Spleen (tissue), 7 donors: ENCODE measurements around the gene MECR.

Experiments used
- CTCF ChIP-seq, 11 experiments: fragments of 200-600 bp in 7 of 11; fragments of 450-650 bp in 4 of 11; sonication (generic) in 4 of 11; IDR thresholded peaks in 8 of 11; conservative IDR thresholded peaks in 3 of 11; 1 replicate in 7 of 11; 2 replicates in 4 of 11; pipeline versions ENCODE4 v1.4.0 to v1.8.0; 2016 to 2021; ENCODE audit warnings: antibody characterized with exemption in 11 of 11, inconsistent platforms in 4 of 11, mild to moderate bottlenecking in 1 of 11
- POLR2A ChIP-seq, 3 donors: fragments of 450-650 bp; IDR thresholded peaks; one replicate each; pipeline ENCODE4 v1.5.1; 2017; ENCODE audit warnings: antibody characterized with exemption in 3 of 3, mild to moderate bottlenecking in 1 of 3
- POLR2AphosphoS5 ChIP-seq, 3 donors: sonication (generic); formaldehyde crosslinking; IDR thresholded peaks; one replicate each; pipeline ENCODE4 v1.5.1; 2017; ENCODE audit warnings: antibody characterized with exemption in 3 of 3
- donor health status: DM: no; HTN: no; CAD: no; lungs with moderate emphysema.
- donor health status: DM: no; HTN: no; CAD: no.
- donor health status: DM: no; HTN: no; CAD: no.

DNA sequence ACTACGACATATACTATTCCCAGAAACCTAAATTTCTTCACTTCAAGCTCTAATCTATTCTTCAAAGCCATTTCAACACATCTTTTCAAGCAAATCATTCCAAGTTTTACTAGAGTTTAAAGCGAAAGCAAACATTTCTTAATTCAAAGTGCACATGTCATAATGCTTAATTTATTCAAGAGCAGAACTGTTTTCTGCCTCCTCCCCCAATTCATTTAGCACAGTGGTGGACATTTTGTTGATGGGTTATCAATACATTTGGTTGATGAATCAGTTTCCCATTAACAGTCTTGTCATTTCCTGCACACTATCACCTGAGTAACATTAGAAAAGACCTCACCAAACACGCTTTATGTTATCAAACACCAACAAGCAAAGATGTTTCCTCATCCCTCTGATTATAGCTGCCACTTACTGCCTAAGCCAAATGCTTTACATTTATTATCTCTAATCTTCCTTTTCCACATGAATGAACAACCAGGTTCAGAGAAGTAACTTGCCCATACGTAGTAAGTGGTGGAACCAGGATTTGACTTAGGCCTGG is 51.0 kb downstream of the MECR start:
- TF ChIP-seq CTCF (IDR thresholded peaks at IDR 0.05 in 8 of 11, conservative IDR thresholded peaks at IDR 0.05 in 3 of 11) (no peak), POLR2AphosphoS5 (IDR thresholded peaks at IDR 0.05) (no peak), POLR2A (IDR thresholded peaks at IDR 0.05) (no peak)
